Stimulated activated naive CD8-positive, alpha-beta T cell treated with anti-CD3 and anti-CD28 coated beads, Interleukin-15, Interleukin-2, amounts not matched to agents 100 ng/mL and 50 ng/mL, for 24 hours (primary cell): ENCODE results near the gene PTPN2.
"Not testable (repeated sequence)": the region's sequence is repeated elsewhere in the genome, so short reads cannot be mapped to it uniquely, and the experiment has no call there.

Experiments
- H3K27ac Mint-ChIP-seq: one replicate; pipeline ENCODE4 v1.8.0; 2021; ENCODE audit warnings: mild to moderate bottlenecking, mixed read lengths
- H3K27me3 Mint-ChIP-seq: one replicate; pipeline ENCODE4 v1.8.0; 2021; ENCODE audit warnings: mixed read lengths
- H3K36me3 Mint-ChIP-seq: one replicate; pipeline ENCODE4 v1.8.0; 2021; ENCODE audit warnings: low read depth, mixed read lengths
- H3K4me1 Mint-ChIP-seq: one replicate; pipeline ENCODE4 v1.8.0; 2021; ENCODE audit warnings: low read depth, mixed read lengths
- H3K4me3 Mint-ChIP-seq: one replicate; pipeline ENCODE4 v1.8.0; 2021; ENCODE audit warnings: mild to moderate bottlenecking, mixed read lengths
- H3K9me3 Mint-ChIP-seq: one replicate; pipeline ENCODE4 v1.8.0; 2021; ENCODE audit warnings: mixed read lengths

Gene PTPN2

GRCh38 chr18:12791610-12792009 lies 92.4 kb downstream of the PTPN2 start:
- H3K4me1 Mint-ChIP-seq: no peaks in the 10 kb centered on the region
- H3K36me3 Mint-ChIP-seq: peaks cover 44% of the 10 kb centered on the region
- H3K27me3 Mint-ChIP-seq: no peaks in the 10 kb centered on the region
- no peak overlapping the region for H3K27ac Mint-ChIP-seq
- no peaks in the 10 kb centered on the region for H3K9me3 Mint-ChIP-seq
- H3K4me3 Mint-ChIP-seq: no peak overlapping the region

GRCh38 chr18:12786669-12787068 lies 97.4 kb downstream of the PTPN2 start:
- no peak overlapping the region for H3K27ac Mint-ChIP-seq
- no peak overlapping the region for H3K4me3 Mint-ChIP-seq
- no peaks in the 10 kb centered on the region for H3K9me3 Mint-ChIP-seq
- H3K27me3 Mint-ChIP-seq: no peaks in the 10 kb centered on the region
- peaks cover 19% of the 10 kb centered on the region for H3K36me3 Mint-ChIP-seq
- H3K4me1 Mint-ChIP-seq: no peaks in the 10 kb centered on the region

DNA sequence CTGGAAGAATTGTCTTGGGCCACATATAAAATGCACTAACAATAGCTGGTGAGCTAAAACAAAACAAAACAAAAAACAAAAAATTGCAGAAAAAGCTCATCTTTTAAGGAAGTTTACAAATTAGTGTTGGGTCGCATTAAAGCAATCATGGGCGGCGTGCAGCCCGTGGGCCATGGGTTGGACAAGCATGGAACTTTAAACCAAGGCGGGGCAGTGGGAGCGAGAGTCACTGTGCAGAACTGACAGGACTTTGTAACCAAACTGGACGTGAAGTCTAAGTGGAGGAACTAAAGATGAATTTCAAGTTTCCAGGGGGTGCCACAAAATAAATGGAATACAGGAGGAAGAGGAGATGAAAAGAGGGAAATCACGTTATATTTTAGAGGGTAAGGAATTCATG lies 100.5 kb downstream of the PTPN2 start:
- Mint-ChIP-seq H3K4me3 (no peak overlapping the region), H3K36me3 (peaks cover 8% of the 10 kb centered on the region), H3K27me3 (no peaks in the 10 kb centered on the region), H3K9me3 (no peaks in the 10 kb centered on the region), H3K27ac (peak overlapping the region; percentile 17), H3K4me1 (no peaks in the 10 kb centered on the region)

- H3K4me1 Mint-ChIP-seq: no peaks in the 10 kb centered on the region
- H3K27ac Mint-ChIP-seq: no peak overlapping the region
These were observed 101.5 kb downstream of the PTPN2 start for GRCh38 chr18:12782521-12782920.

DNA sequence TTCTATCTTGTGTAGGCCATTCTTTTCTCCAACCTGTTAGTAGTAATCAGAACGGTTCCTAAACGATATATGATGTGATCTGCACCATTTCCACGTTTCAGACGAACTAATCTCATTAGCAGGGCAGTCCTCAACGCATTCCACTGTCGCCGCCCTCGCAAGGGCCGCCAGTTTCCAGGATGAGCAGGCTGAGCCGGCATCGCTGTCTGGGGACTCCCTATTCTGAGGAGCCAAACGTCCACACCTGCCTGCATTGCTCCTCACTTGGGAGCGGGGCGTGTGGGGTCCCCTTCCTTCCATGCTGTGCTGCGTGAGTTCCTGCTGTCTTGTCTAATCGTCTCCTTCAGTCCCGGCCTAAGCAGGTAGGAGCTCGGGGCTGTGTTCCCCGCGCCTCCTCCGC lies 104.6 kb downstream of the PTPN2 start:
- Mint-ChIP-seq H3K4me3 (no peak overlapping the region), H3K36me3 (no peaks in the 10 kb centered on the region), H3K9me3 (no peaks in the 10 kb centered on the region), H3K27me3 (no peaks in the 10 kb centered on the region), H3K27ac (no peak overlapping the region), H3K4me1 (peaks cover 10% of the 10 kb centered on the region)

More at GRCh38 chr18:12782521-12782920, 101.5 kb downstream of the PTPN2 start:
- peaks cover 8% of the 10 kb centered on the region for H3K36me3 Mint-ChIP-seq
- H3K27me3 Mint-ChIP-seq: no peaks in the 10 kb centered on the region
- no peak overlapping the region for H3K4me3 Mint-ChIP-seq
- H3K9me3 Mint-ChIP-seq: no peaks in the 10 kb centered on the region

DNA sequence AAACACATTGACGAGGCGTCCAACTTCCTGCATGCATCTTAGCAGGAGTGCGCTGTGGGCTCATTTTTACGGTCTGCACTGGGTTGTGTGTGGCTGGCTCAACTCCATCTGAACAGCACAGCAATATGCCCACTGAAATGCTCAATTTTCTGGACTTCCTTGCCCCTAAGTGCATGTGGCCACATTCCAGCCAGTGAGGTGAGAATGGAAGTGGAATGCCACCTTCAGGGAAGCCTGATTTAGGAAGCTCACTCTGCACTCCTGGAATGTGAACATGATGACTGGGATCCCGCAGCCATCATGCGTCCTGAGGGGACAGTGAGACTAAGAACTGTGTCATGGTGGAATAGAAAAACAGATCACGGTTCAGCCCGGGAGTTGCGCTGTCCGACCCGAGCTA lies 105.0 kb downstream of the PTPN2 start:
- Mint-ChIP-seq H3K4me3 (no peak overlapping the region), H3K27ac (no peak overlapping the region), H3K27me3 (no peaks in the 10 kb centered on the region), H3K36me3 (no peaks in the 10 kb centered on the region), H3K4me1 (peaks cover 11% of the 10 kb centered on the region), H3K9me3 (no peaks in the 10 kb centered on the region)

GRCh38 chr18:12777500-12777944 lies 106.5 kb downstream of the PTPN2 start:
- H3K4me1 Mint-ChIP-seq: peaks cover 14% of the 10 kb centered on the region
- peak overlapping the region; percentile 18 for H3K4me3 Mint-ChIP-seq
- no peaks in the 10 kb centered on the region for H3K27me3 Mint-ChIP-seq
- H3K9me3 Mint-ChIP-seq: no peaks in the 10 kb centered on the region
- H3K36me3 Mint-ChIP-seq: no peaks in the 10 kb centered on the region
- no peak overlapping the region for H3K27ac Mint-ChIP-seq

- Mint-ChIP-seq H3K36me3 (no peaks in the 10 kb centered on the region), H3K27me3 (no peaks in the 10 kb centered on the region), H3K9me3 (no peaks in the 10 kb centered on the region), H3K4me3 (peak overlapping the region; percentile 18), H3K27ac (no peak overlapping the region), H3K4me1 (peaks cover 14% of the 10 kb centered on the region)
These were observed 107.1 kb downstream of the PTPN2 start for GRCh38 chr18:12776821-12777471.

- H3K36me3 Mint-ChIP-seq, H3K27ac Mint-ChIP-seq, H3K9me3 Mint-ChIP-seq, H3K27me3 Mint-ChIP-seq: not testable (repeated sequence)
- peaks cover 14% of the 10 kb centered on the region for H3K4me1 Mint-ChIP-seq
- H3K4me3 Mint-ChIP-seq: peak overlapping the region; percentile 89
These were observed 107.6 kb downstream of the PTPN2 start for GRCh38 chr18:12776415-12776814.

DNA sequence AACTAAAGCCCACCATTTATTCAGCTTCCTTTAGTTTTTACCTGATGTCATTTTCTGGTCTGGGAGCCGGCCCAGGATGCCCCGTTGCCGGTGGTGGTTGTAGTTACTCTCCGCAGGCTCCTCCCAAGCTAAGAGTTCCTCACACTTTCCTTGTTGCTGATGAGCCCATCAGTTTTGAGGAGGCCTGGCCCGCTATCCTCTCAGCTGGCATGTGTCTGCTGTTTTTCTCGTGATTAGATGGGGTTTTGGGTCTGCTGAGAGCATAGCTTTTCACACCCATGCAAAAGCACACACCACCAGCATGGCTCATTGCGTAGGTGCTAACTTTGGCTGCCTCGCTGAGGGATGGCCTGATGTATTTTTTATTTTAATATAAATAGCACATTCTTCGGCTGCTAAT lies 109.1 kb downstream of the PTPN2 start:
- peak overlapping the region; percentile 89 for H3K4me3 Mint-ChIP-seq
- H3K36me3 Mint-ChIP-seq: no peaks in the 10 kb centered on the region
- peak overlapping the region; percentile 90 for H3K27ac Mint-ChIP-seq
- H3K4me1 Mint-ChIP-seq: peaks cover 14% of the 10 kb centered on the region
- H3K27me3 Mint-ChIP-seq: no peaks in the 10 kb centered on the region
- H3K9me3 Mint-ChIP-seq: no peaks in the 10 kb centered on the region

- Mint-ChIP-seq H3K4me3 (no peak overlapping the region), H3K27ac (no peak overlapping the region), H3K4me1 (peaks cover 14% of the 10 kb centered on the region), H3K27me3 (no peaks in the 10 kb centered on the region), H3K36me3 (no peaks in the 10 kb centered on the region), H3K9me3 (no peaks in the 10 kb centered on the region)
These were observed 110.7 kb downstream of the PTPN2 start for GRCh38 chr18:12773369-12773768.

GRCh38 chr18:12772111-12772510 lies 111.9 kb downstream of the PTPN2 start:
- no peaks in the 10 kb centered on the region for H3K9me3 Mint-ChIP-seq
- no peaks in the 10 kb centered on the region for H3K27me3 Mint-ChIP-seq
- no peak overlapping the region for H3K4me3 Mint-ChIP-seq
- H3K27ac Mint-ChIP-seq: no peak overlapping the region
- H3K4me1 Mint-ChIP-seq: peaks cover 14% of the 10 kb centered on the region
- no peaks in the 10 kb centered on the region for H3K36me3 Mint-ChIP-seq

DNA sequence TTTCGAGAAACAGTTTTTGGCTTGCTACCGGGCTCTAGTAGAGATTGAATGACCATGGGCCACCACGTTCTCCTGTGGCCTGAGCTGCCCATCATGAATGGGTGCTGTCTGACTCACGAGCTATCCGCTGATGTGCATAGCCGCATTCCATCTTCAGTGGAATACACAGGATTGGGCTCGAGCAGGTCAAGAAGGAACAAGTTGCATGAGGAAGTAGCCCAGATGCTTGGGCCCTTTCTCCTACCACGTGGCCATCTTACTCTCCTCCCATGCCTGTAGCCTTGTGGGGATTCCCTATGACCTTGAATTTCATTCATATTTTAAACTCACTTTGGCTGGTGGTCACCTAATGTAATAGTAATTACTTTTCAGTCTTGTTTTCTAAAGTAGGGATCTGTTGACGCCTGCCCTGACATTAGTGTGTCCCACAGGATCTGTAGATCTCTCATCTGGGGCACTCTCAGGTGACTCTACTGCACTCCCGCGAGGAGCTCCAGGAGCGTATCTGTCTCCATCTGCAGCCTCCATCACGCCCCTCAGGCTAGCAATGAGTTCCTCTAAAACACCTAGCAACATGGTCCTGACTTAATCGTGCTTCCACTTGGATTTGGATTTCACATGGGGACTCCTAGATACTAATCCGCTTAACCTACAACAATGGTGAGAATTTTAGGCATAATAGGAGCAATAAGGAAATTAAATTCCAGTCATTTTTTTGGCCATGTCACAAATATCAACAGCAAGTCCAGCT lies 113.4 kb downstream of the PTPN2 start:
- H3K4me3 Mint-ChIP-seq: no peak overlapping the region
- no peaks in the 10 kb centered on the region for H3K36me3 Mint-ChIP-seq
- no peak overlapping the region for H3K27ac Mint-ChIP-seq

DNA sequence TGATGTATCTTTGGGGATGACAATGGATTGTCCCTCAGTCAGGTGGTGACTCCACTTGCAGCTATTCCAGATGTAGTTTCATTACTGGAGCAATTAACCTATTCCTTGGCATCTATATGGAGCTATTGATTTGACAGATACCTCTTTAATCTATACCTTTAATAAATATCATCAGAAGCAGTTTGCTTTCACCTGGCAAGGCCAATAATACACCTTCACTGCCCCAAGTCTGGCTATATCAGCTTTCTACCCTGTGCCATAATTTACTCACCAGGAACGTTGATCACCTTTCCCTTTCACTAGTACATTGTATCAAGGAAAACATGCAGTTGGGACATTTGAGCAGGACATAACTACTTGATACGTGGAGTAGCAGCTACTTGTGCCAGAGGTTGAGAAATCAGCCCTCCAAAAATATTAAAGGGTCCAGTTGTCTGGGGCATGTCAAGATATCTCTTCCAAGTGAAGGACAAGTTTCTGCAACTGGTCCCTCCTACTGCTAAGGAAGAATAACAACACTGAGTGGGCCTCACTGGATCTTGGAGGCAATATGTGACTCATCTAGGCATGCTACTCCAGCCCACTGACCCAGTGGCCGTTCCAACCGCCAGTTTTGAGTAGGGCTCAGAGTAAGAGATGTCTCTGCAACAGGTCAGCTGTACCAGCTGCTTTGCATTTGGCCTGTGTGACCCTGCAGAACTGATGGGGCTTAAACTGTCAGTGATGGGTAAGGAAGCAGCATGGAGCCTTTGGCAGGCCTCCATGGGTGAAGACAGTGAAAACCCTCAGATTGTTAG lies 114.2 kb downstream of the PTPN2 start:
- H3K27ac Mint-ChIP-seq: no peak overlapping the region
- H3K36me3 Mint-ChIP-seq: no peaks in the 10 kb centered on the region
- H3K27me3 Mint-ChIP-seq: no peaks in the 10 kb centered on the region
- H3K4me1 Mint-ChIP-seq: peaks cover 7% of the 10 kb centered on the region
- H3K9me3 Mint-ChIP-seq: no peaks in the 10 kb centered on the region
- no peak overlapping the region for H3K4me3 Mint-ChIP-seq

More for the DNA sequence above, 113.4 kb downstream of the PTPN2 start:
- Mint-ChIP-seq H3K9me3 (no peaks in the 10 kb centered on the region), H3K27me3 (no peaks in the 10 kb centered on the region), H3K4me1 (peaks cover 14% of the 10 kb centered on the region)

DNA sequence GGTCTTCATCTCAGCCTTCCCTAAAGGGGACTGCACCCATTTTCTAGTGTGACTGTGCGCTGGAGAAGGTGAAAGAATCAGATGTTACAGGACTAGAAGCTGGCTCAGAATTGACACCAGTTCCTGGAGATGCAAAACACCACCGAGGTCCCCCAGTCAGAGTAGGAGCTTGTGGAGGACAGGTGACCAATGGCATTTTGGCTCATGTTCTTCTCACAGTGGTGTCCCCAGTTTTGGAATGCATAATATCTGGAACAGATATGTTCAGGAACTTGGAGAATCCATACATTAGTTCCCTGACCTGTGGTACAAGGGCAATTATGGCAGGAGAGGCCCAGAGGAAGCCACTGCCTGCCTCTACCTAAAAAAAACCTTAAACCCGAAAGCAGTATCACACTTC lies 114.9 kb downstream of the PTPN2 start:
- no peaks in the 10 kb centered on the region for H3K9me3 Mint-ChIP-seq
- H3K4me1 Mint-ChIP-seq: peaks cover 3% of the 10 kb centered on the region
- no peaks in the 10 kb centered on the region for H3K36me3 Mint-ChIP-seq
- no peaks in the 10 kb centered on the region for H3K27me3 Mint-ChIP-seq
- no peak overlapping the region for H3K4me3 Mint-ChIP-seq
- no peak overlapping the region for H3K27ac Mint-ChIP-seq
